H9 (cell line): ENCODE data around the gene DCHS2. TPM values are rescaled to one million over a fixed set of nuclear protein-coding genes. Genes with fewer than 3 reads are reported as not detected.

Experiments used
- DNase-seq: peaks from one replicate; pipeline ENCODE4 v3.0.0-alpha.2; 2017
- H2AFZ ChIP-seq: one replicate; pipeline ENCODE4 v1.6.1; 2013; ENCODE audit warnings: mild to moderate bottlenecking, low read length, control low read depth, moderate library complexity
- H2AK5ac ChIP-seq: 2 replicates; pipeline ENCODE4 v1.6.1; 2013; ENCODE audit warnings: low read length, control low read depth, mixed read lengths; ENCODE audit not compliant: insufficient read length
- H2BK120ac ChIP-seq: one replicate; pipeline ENCODE4 v1.6.1; 2013; ENCODE audit warnings: low read depth, mild to moderate bottlenecking, low read length, control low read depth, inconsistent platforms; ENCODE audit not compliant: poor library complexity, severe bottlenecking
- H2BK12ac ChIP-seq: 2 replicates; pipeline ENCODE4 v1.6.1; 2013; ENCODE audit warnings: low read length, control low read depth, mixed read lengths, low read depth; ENCODE audit not compliant: insufficient read length
- H2BK15ac ChIP-seq: 2 replicates; pipeline ENCODE4 v1.6.1; 2013; ENCODE audit warnings: low read depth, low read length, control low read depth
- H2BK20ac ChIP-seq: one replicate; pipeline ENCODE4 v1.6.1; 2013; ENCODE audit warnings: low read depth, mild to moderate bottlenecking, low read length, control low read depth, inconsistent platforms; ENCODE audit not compliant: poor library complexity, severe bottlenecking
- H2BK5ac ChIP-seq: 2 replicates; pipeline ENCODE4 v1.6.1; 2013; ENCODE audit warnings: low read length, control low read depth, mixed read lengths; ENCODE audit not compliant: insufficient read length
- H3K14ac ChIP-seq: 2 replicates; pipeline ENCODE4 v1.6.1; 2013; ENCODE audit warnings: low read length, control low read depth; ENCODE audit not compliant: insufficient read depth
- H3K18ac ChIP-seq: 2 replicates; pipeline ENCODE4 v1.6.1; 2013; ENCODE audit warnings: low read depth, mild to moderate bottlenecking, mixed read lengths, low read length, control low read depth; ENCODE audit not compliant: insufficient read length
- H3K23ac ChIP-seq: 2 replicates; pipeline ENCODE4 v1.6.1; 2013; ENCODE audit warnings: low read length, control low read depth, mixed read lengths, low read depth; ENCODE audit not compliant: insufficient read length
- H3K23me2 ChIP-seq: 2 replicates; pipeline ENCODE4 v1.6.1; 2013; ENCODE audit warnings: low read depth, mild to moderate bottlenecking, mixed read lengths, low read length, control low read depth; ENCODE audit not compliant: insufficient read length, poor library complexity, severe bottlenecking
- H3K27ac ChIP-seq: 2 replicates; pipeline ENCODE4 v1.5.1; 2013; ENCODE audit warnings: low read length, control low read depth, mixed read lengths, low read depth; ENCODE audit not compliant: insufficient read length
- H3K27me3 ChIP-seq: 2 replicates; pipeline ENCODE4 v1.6.1; 2013; ENCODE audit warnings: low read length, control low read depth, inconsistent platforms; ENCODE audit not compliant: insufficient read depth
- H3K4ac ChIP-seq: 2 replicates; pipeline ENCODE4 v1.6.1; 2013; ENCODE audit warnings: low read depth, mild to moderate bottlenecking, control low read depth, inconsistent platforms, low read length, moderate library complexity
- H3K4me1 ChIP-seq: 2 replicates; pipeline ENCODE4 v1.6.1; 2013; ENCODE audit warnings: low read length, control low read depth, inconsistent platforms; ENCODE audit not compliant: insufficient read depth
- H3K4me2 ChIP-seq: 2 replicates; pipeline ENCODE4 v1.6.1; 2013; ENCODE audit warnings: low read length, control low read depth, mixed read lengths; ENCODE audit not compliant: insufficient read length, insufficient read depth
- H3K56ac ChIP-seq: 2 replicates; pipeline ENCODE4 v1.6.1; 2013; ENCODE audit warnings: low read depth, mild to moderate bottlenecking, mixed read lengths, low read length, control low read depth; ENCODE audit not compliant: insufficient read length
- H3K79me1 ChIP-seq: 2 replicates; pipeline ENCODE4 v1.6.1; 2013; ENCODE audit warnings: low read depth, mild to moderate bottlenecking, moderate library complexity, low read length, control low read depth, inconsistent platforms; ENCODE audit not compliant: insufficient read depth, poor library complexity, severe bottlenecking
- H3K79me2 ChIP-seq: 2 replicates; pipeline ENCODE4 v1.6.1; 2013; ENCODE audit warnings: low read length, control low read depth, inconsistent platforms; ENCODE audit not compliant: insufficient read depth
- H3K9ac ChIP-seq: 2 replicates; pipeline ENCODE4 v1.6.1; 2013; ENCODE audit warnings: low read length, control low read depth, mixed read lengths; ENCODE audit not compliant: insufficient read length; ENCODE audit errors: extremely low read depth
- H3K9me3 ChIP-seq: one replicate; pipeline ENCODE4 v1.6.1; 2013; ENCODE audit warnings: low read depth, low read length, inconsistent platforms; ENCODE audit not compliant: control insufficient read depth
- H3T11ph ChIP-seq: one replicate; pipeline ENCODE4 v1.6.1; 2013; ENCODE audit warnings: mild to moderate bottlenecking, low read length, control low read depth, inconsistent platforms
- H4K20me1 ChIP-seq: one replicate; pipeline ENCODE4 v1.6.1; 2013; ENCODE audit not compliant: control insufficient read depth, insufficient read length, insufficient read depth
- H4K5ac ChIP-seq: 2 replicates; pipeline ENCODE4 v1.6.1; 2013; ENCODE audit warnings: low read depth, mild to moderate bottlenecking, mixed read lengths, low read length, control low read depth; ENCODE audit not compliant: insufficient read length
- H4K8ac ChIP-seq: replicated peaks from 2 replicates; pipeline ENCODE4 v1.6.1; 2013; ENCODE audit warnings: low read length, control low read depth, mixed read lengths, low read depth; ENCODE audit not compliant: insufficient read length
- H4K91ac ChIP-seq: 2 replicates; pipeline ENCODE4 v1.6.1; 2013; ENCODE audit warnings: low read depth, mild to moderate bottlenecking, moderate library complexity, mixed read lengths, low read length, control low read depth; ENCODE audit not compliant: insufficient read length
- H3K27ac Mint-ChIP-seq, 3 experiments: 2 replicates in 2 of 3; 3 replicates in 1 of 3; pipeline ENCODE4 v1.8.0; 2020 to 2021; ENCODE audit warnings: mixed read lengths in 3 of 3, mild to moderate bottlenecking in 1 of 3, moderate library complexity in 1 of 3
- H3K27me3 Mint-ChIP-seq: 2 replicates; pipeline ENCODE4 v1.8.0; 2021; ENCODE audit warnings: low read depth, mild to moderate bottlenecking, moderate library complexity, mixed read lengths
- H3K36me3 Mint-ChIP-seq, 3 experiments: 2 replicates in 2 of 3; 3 replicates in 1 of 3; pipeline ENCODE4 v1.8.0; 2020 to 2021; ENCODE audit warnings: low read depth in 3 of 3, mixed read lengths in 3 of 3; ENCODE audit not compliant: insufficient read depth in 1 of 3
- H3K4me1 Mint-ChIP-seq, 2 experiments: 2 replicates each; pipeline ENCODE4 v1.8.0; 2020; ENCODE audit warnings: mixed read lengths in 2 of 2
- H3K4me3 Mint-ChIP-seq, 2 experiments: 2 replicates in 1 of 2; 3 replicates in 1 of 2; pipeline ENCODE4 v1.8.0; 2020 to 2021; ENCODE audit warnings: mild to moderate bottlenecking in 2 of 2, mixed read lengths in 2 of 2, moderate library complexity in 1 of 2
- H3K9me3 Mint-ChIP-seq, 2 experiments: 2 replicates in 1 of 2; 3 replicates in 1 of 2; pipeline ENCODE4 v1.8.0; 2020; ENCODE audit warnings: mild to moderate bottlenecking in 2 of 2, mixed read lengths in 2 of 2, moderate library complexity in 1 of 2
- CTCF ChIP-seq: fragments of 200-600 bp; sonication (generic); conservative IDR thresholded peaks from 3 replicates; pipeline ENCODE4 v1.8.0; 2021; ENCODE audit warnings: antibody characterized with exemption, mild to moderate bottlenecking
- WGBS: extraction: QIAGEN DNeasy Blood & Tissue Kit; methylation state at CpG from one replicate; pipeline ENCODE4 v1.1.7; 2013; ENCODE audit warnings: missing lambda C conversion rate, low lambda C conversion rate, mixed read lengths; ENCODE audit not compliant: insufficient read length; ENCODE audit errors: extremely low coverage; 5-methylcytosine and 5-hydroxymethylcytosine counted together
- total RNA-seq: library from RNA; stranded (reverse); gene quantifications from 2 replicates; pipeline ENCODE4 v1.2.1, GENCODE V29; 2021

DCHS2 gene
- total RNA-seq, 1 experiment from 2014 or later = 0.57 TPM

- Mint-ChIP-seq H3K9me3 (peaks cover 13 to 14% of the 10 kb centered on the region in 2 experiments; a peak in 4 of 5 replicates), H3K4me3 (no peak overlapping the region), H3K36me3 (peaks cover 0 to 14% (median 5%) of the 10 kb centered on the region in 3 experiments; a peak in 4 of 7 replicates), H3K27ac (no peak overlapping the region), H3K4me1 (peaks cover 0 to 3% of the 10 kb centered on the region in 2 experiments; a peak in 1 of 4 replicates), H3K27me3 (no peaks in the 10 kb centered on the region; the same call in 1 of the 2 replicates)
- no peak for DNase-seq
- no peak overlapping the region for H3K4me2 ChIP-seq
- H3K18ac ChIP-seq = no peak overlapping the region
- no peak overlapping the region for H4K8ac ChIP-seq
- no peak overlapping the region for H3K56ac ChIP-seq
- H2BK12ac ChIP-seq = no peak overlapping the region
- H2AFZ ChIP-seq = no peak overlapping the region
- no peak overlapping the region for H3K27ac ChIP-seq
- H2BK120ac ChIP-seq = no peak overlapping the region
- H3K9me3 ChIP-seq = no peaks in the 10 kb centered on the region
- H3K23ac ChIP-seq = no peak overlapping the region
- H3K4ac ChIP-seq = no peak overlapping the region
- no peaks in the 10 kb centered on the region for H3K79me2 ChIP-seq
- no peak overlapping the region for H3K9ac ChIP-seq
- H4K5ac ChIP-seq = no peak overlapping the region
- H3T11ph ChIP-seq = no peak overlapping the region
- H2BK5ac ChIP-seq = no peak overlapping the region
- H3K14ac ChIP-seq = no peak overlapping the region
- H3K4me1 ChIP-seq = no peaks in the 10 kb centered on the region
- no peaks in the 10 kb centered on the region for H3K79me1 ChIP-seq
- no peaks in the 10 kb centered on the region for H4K20me1 ChIP-seq
- no peak overlapping the region for H2BK20ac ChIP-seq
- H2AK5ac ChIP-seq = no peak overlapping the region
- H4K91ac ChIP-seq = no peak overlapping the region
- no peak overlapping the region for H2BK15ac ChIP-seq
- no peak for TF ChIP-seq CTCF
- no peaks in the 10 kb centered on the region for H3K23me2 ChIP-seq
- H3K27me3 ChIP-seq = no peaks in the 10 kb centered on the region
- no CpG with 5 or more reads among the region's 5 CpGs for WGBS
Observed at GRCh38 chr4:154305616-154306015, 186.0 kb downstream of the DCHS2 start.
